IMR-90 (cell line): ENCODE results near the gene TULP4. TPM values are rescaled to one million over a fixed set of nuclear protein-coding genes. Genes with fewer than 3 reads are reported as not detected.

Experiments
- ATAC-seq: fragments of 200-7000 bp; cut with Tn5 transposase; 2 replicates; pipeline ENCODE4 v1.9.1; 2020; ENCODE audit warnings: low read depth, mild to moderate bottlenecking, moderate library complexity
- BruUV-seq: library from RNA; stranded (reverse); fragments of 400-500 nt; replicated peaks from 2 replicates; lab custom pipeline; 2021; lab: Mats Ljungman, UMichigan
- CTCF ChIA-PET: fragments of 300-600 bp; formaldehyde crosslinking; extraction: SDS; loops from one replicate; lab custom pipeline; 2021; ENCODE audit warnings: antibody characterized with exemption; lab: Yijun Ruan, JAX
- POLR2A ChIA-PET: fragments of 300-600 bp; sonication (Branson Sonifier 250); formaldehyde crosslinking; loops from one replicate; lab custom pipeline; 2022; ENCODE audit warnings: antibody characterized with exemption; ENCODE audit not compliant: unreplicated experiment; lab: Charles Lee
- DNase-seq: peaks from one replicate; pipeline ENCODE4 v3.0.0; 2013
- H2AFZ ChIP-seq: replicated peaks from 2 replicates; pipeline ENCODE3; 2013; ENCODE audit warnings: low read length, mild to moderate bottlenecking; ENCODE audit not compliant: poor library complexity
- H2AK5ac ChIP-seq: 2 replicates; pipeline ENCODE4 v1.6.1; 2013; ENCODE audit warnings: low read depth, low read length, inconsistent platforms
- H2AK9ac ChIP-seq: replicated peaks from 2 replicates; pipeline ENCODE3; 2013; ENCODE audit warnings: mild to moderate bottlenecking, low read depth, low read length, moderate library complexity; ENCODE audit not compliant: poor library complexity
- H2BK120ac ChIP-seq: 2 replicates; pipeline ENCODE4 v1.6.1; 2013; ENCODE audit warnings: low read depth, low read length, inconsistent platforms
- H2BK15ac ChIP-seq: 3 replicates; pipeline ENCODE4 v1.6.1; 2013; ENCODE audit warnings: low read depth, low read length, inconsistent platforms
- H2BK20ac ChIP-seq: 2 replicates; pipeline ENCODE4 v1.6.1; 2013; ENCODE audit warnings: low read depth, mild to moderate bottlenecking, inconsistent platforms, low read length, moderate library complexity
- H2BK5ac ChIP-seq: 2 replicates; pipeline ENCODE4 v1.6.1; 2013; ENCODE audit warnings: mild to moderate bottlenecking, low read depth, low read length, inconsistent platforms; ENCODE audit not compliant: poor library complexity, severe bottlenecking
- H3K14ac ChIP-seq: replicated peaks from 2 replicates; pipeline ENCODE4 v1.6.1; 2013; ENCODE audit warnings: low read depth, low read length, inconsistent platforms
- H3K18ac ChIP-seq: 2 replicates; pipeline ENCODE4 v1.6.1; 2013; ENCODE audit warnings: low read depth, low read length, control low read depth
- H3K23ac ChIP-seq: 2 replicates; pipeline ENCODE4 v1.6.1; 2013; ENCODE audit warnings: low read depth, low read length, inconsistent platforms
- H3K27ac ChIP-seq: 2 replicates; pipeline ENCODE4 v1.5.1; 2013; ENCODE audit warnings: mild to moderate bottlenecking, control low read depth, low read length; ENCODE audit not compliant: insufficient read depth
- H3K27me3 ChIP-seq: 2 replicates; pipeline ENCODE4 v1.6.1; 2013; ENCODE audit warnings: low read length; ENCODE audit not compliant: control insufficient read depth, insufficient read depth
- H3K36me3 ChIP-seq: 2 replicates; pipeline ENCODE4 v1.6.1; 2013; ENCODE audit warnings: low read length, mixed read lengths; ENCODE audit not compliant: control insufficient read depth, insufficient read depth
- H3K4ac ChIP-seq: 2 replicates; pipeline ENCODE4 v1.6.1; 2013; ENCODE audit warnings: low read depth, low read length, inconsistent platforms
- H3K4me1 ChIP-seq: 2 replicates; pipeline ENCODE4 v1.6.1; 2013; ENCODE audit warnings: low read length, mixed read lengths; ENCODE audit not compliant: control insufficient read depth, insufficient read depth
- H3K4me2 ChIP-seq: 2 replicates; pipeline ENCODE4 v1.6.1; 2013; ENCODE audit warnings: low read depth, mild to moderate bottlenecking, control low read depth, low read length, moderate library complexity
- H3K4me3 ChIP-seq: 2 replicates; pipeline ENCODE4 v1.5.1; 2013; ENCODE audit warnings: low read depth, mild to moderate bottlenecking, control low read depth, low read length, moderate library complexity; ENCODE audit not compliant: insufficient read depth
- H3K56ac ChIP-seq: 2 replicates; pipeline ENCODE4 v1.6.1; 2013; ENCODE audit warnings: low read length, inconsistent platforms; ENCODE audit not compliant: insufficient read depth; ENCODE audit errors: extremely low read depth
- H3K79me1 ChIP-seq, 2 experiments: 2 replicates each; pipeline ENCODE4 v1.6.1; 2013; ENCODE audit warnings: low read length in 2 of 2, inconsistent platforms in 1 of 2, low read depth in 1 of 2
- H3K9ac ChIP-seq: 2 replicates; pipeline ENCODE4 v1.6.1; 2013; ENCODE audit warnings: low read depth, low read length, control low read depth
- H3K9me1 ChIP-seq: 2 replicates; pipeline ENCODE4 v1.6.1; 2013; ENCODE audit warnings: low read length, inconsistent platforms; ENCODE audit not compliant: insufficient read depth
- H3K9me3 ChIP-seq: 2 replicates; pipeline ENCODE4 v1.6.1; 2013; ENCODE audit warnings: low read length; ENCODE audit not compliant: control insufficient read depth, insufficient read depth
- H4K20me1 ChIP-seq: 2 replicates; pipeline ENCODE4 v1.6.1; 2013; ENCODE audit warnings: low read length, inconsistent platforms; ENCODE audit not compliant: insufficient read depth
- H4K5ac ChIP-seq: 2 replicates; pipeline ENCODE4 v1.6.1; 2013; ENCODE audit warnings: mild to moderate bottlenecking, low read depth, low read length, control low read depth
- H4K8ac ChIP-seq, 2 experiments: 2 replicates each; pipeline ENCODE4 v1.6.1; 2013; ENCODE audit warnings: low read depth in 2 of 2, low read length in 2 of 2, control low read depth in 1 of 2, inconsistent platforms in 1 of 2
- H4K91ac ChIP-seq: 2 replicates; pipeline ENCODE4 v1.6.1; 2013; ENCODE audit warnings: low read depth, low read length, inconsistent platforms; ENCODE audit not compliant: insufficient read depth
- BHLHE40 ChIP-seq: fragments of 150-350 bp; IDR thresholded peaks from 2 replicates; pipeline ENCODE4 v1.6.1; 2016; ENCODE audit warnings: mild to moderate bottlenecking, low read depth, low read length
- CEBPB ChIP-seq: IDR thresholded peaks from 2 replicates; pipeline ENCODE4 v1.6.1; 2012; ENCODE audit warnings: low read depth, low read length, improper control_type of control experiment
- CTCF ChIP-seq: conservative IDR thresholded peaks from 2 replicates; pipeline ENCODE4 v1.5.1; 2012; ENCODE audit warnings: mild to moderate bottlenecking, low read depth, low read length, improper control_type of control experiment
- FOS ChIP-seq: fragments of 150-350 bp; IDR thresholded peaks from 2 replicates; pipeline ENCODE4 v1.6.1; 2016; ENCODE audit warnings: low read depth, low read length
- MAFK ChIP-seq: IDR thresholded peaks from 2 replicates; pipeline ENCODE4 v1.6.1; 2012; ENCODE audit warnings: low read depth, low read length, improper control_type of control experiment
- MAZ ChIP-seq: IDR thresholded peaks from 2 replicates; pipeline ENCODE4 v1.6.1; 2012; ENCODE audit warnings: low read depth, mild to moderate bottlenecking, low read length, improper control_type of control experiment, moderate library complexity, borderline replicate concordance
- MXI1 ChIP-seq: IDR thresholded peaks from 2 replicates; pipeline ENCODE4 v1.6.1; 2012; ENCODE audit warnings: low read depth, mild to moderate bottlenecking, low read length, moderate library complexity, borderline replicate concordance
- NFE2L2 ChIP-seq: fragments of 150-350 bp; IDR thresholded peaks from 2 replicates; pipeline ENCODE4 v1.6.1; 2016; ENCODE audit warnings: low read depth, mild to moderate bottlenecking, low read length
- POLR2A ChIP-seq: IDR thresholded peaks from 2 replicates; pipeline ENCODE4 v1.6.1; 2012; ENCODE audit warnings: mild to moderate bottlenecking, low read depth, low read length
- RCOR1 ChIP-seq: IDR thresholded peaks from 2 replicates; pipeline ENCODE4 v1.6.1; 2012; ENCODE audit warnings: mild to moderate bottlenecking, low read length, improper control_type of control experiment; ENCODE audit not compliant: insufficient replicate concordance
- RFX5 ChIP-seq: IDR thresholded peaks from 2 replicates; pipeline ENCODE4 v1.8.0; 2012; ENCODE audit warnings: low read depth, mild to moderate bottlenecking, low read length, moderate library complexity
- WGBS, 2 experiments: methylation state at CpG; one replicate each; pipeline versions ENCODE4 v1.1.5 to v1.1.7; 2013; ENCODE audit warnings: missing lambda C conversion rate in 2 of 2; ENCODE audit not compliant: insufficient read length in 1 of 2; ENCODE audit errors: extremely low coverage in 2 of 2; 5-methylcytosine and 5-hydroxymethylcytosine counted together
- dilution Hi-C: fragments of 300-500 bp; cut with HindIII; formaldehyde crosslinking; loops from one replicate; pipeline ENCODE4 v1.14.3; 2018; ENCODE audit warnings: low sequenced_read_pairs; ENCODE audit not compliant: unreplicated experiment
- in situ Hi-C: fragments of 300-500 bp; cut with MboI; formaldehyde crosslinking; loops from 3 replicates; pipeline ENCODE4 v1.14.3; 2019; ENCODE audit warnings: low sequenced_read_pairs, inconsistent platforms, mixed read lengths
- intact Hi-C: fragments of 100-400 bp; cut with micrococcal nuclease; formaldehyde crosslinking; loops from 2 replicates; pipeline ENCODE4 v1.10.0; 2022
- polyA plus RNA-seq, 3 experiments: library from polyadenylated mRNA; depleted of rRNA; stranded (reverse); fragments of >200 nt; gene quantifications; 2 replicates each; pipeline ENCODE4 v1.2.3, GENCODE V29; 2012; ENCODE audit warnings: low replicate concordance in 1 of 3
- total RNA-seq: library from RNA; depleted of rRNA; stranded (reverse); fragments of >200 nt; gene quantifications from 2 replicates; pipeline ENCODE4 v1.2.3, GENCODE V29; 2012
- TF ChIP-seq, protein P1 (sequence below): fragments of 150-350 bp; IDR thresholded peaks from 2 replicates; pipeline ENCODE4 v1.6.1; 2016; ENCODE audit warnings: low read depth, mild to moderate bottlenecking, low read length, moderate library complexity, borderline replicate concordance

TULP4 gene
- total and polyA plus RNA-seq, 2 of the 4 experiments (the other 2 are of a cell fraction) = 8.1 to 30.6 TPM

GRCh38 chr6:158517038-158517437, 204.8 kb downstream of the TULP4 start:
- Histone ChIP-seq H3K4me3 (no peak overlapping the region), H3K56ac (no peak overlapping the region), H4K5ac (no peak overlapping the region), H4K20me1 (no peaks in the 10 kb centered on the region), H2BK120ac (no peak overlapping the region), H3K18ac (no peak overlapping the region), H3K9ac (no peak overlapping the region), H2AK5ac (no peak overlapping the region), H3K14ac (no peak overlapping the region), H2BK5ac (no peak overlapping the region), H3K79me1 (no peaks in the 10 kb centered on the region), H3K9me3 (no peaks in the 10 kb centered on the region), H3K4me2 (no peak overlapping the region), H3K4me1 (no peaks in the 10 kb centered on the region), H2AFZ (no peak overlapping the region), H3K27ac (no peak overlapping the region), H3K23ac (no peak overlapping the region), H2BK15ac (no peak overlapping the region), H3K36me3 (0 out of 2 replicates have a peak, but pooled peaks cover 1% of the 10 kb centered on the region), H3K4ac (no peak overlapping the region), H2AK9ac (no peak overlapping the region), H4K8ac (no peak overlapping the region), H2BK20ac (no peak overlapping the region), H3K27me3 (no peaks in the 10 kb centered on the region), H3K9me1 (no peaks in the 10 kb centered on the region), H4K91ac (no peak overlapping the region)
- TF ChIP-seq RFX5 (no peak), CEBPB (no peak), NFE2L2 (no peak), POLR2A (no peak), FOS (no peak), RCOR1 (no peak), BHLHE40 (no peak), MAZ (no peak), MXI1 (no peak), CTCF (no peak), MAFK (no peak)
- TF ChIP-seq, protein P1, sequence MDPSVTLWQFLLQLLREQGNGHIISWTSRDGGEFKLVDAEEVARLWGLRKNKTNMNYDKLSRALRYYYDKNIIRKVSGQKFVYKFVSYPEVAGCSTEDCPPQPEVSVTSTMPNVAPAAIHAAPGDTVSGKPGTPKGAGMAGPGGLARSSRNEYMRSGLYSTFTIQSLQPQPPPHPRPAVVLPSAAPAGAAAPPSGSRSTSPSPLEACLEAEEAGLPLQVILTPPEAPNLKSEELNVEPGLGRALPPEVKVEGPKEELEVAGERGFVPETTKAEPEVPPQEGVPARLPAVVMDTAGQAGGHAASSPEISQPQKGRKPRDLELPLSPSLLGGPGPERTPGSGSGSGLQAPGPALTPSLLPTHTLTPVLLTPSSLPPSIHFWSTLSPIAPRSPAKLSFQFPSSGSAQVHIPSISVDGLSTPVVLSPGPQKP = no peak
- intact Hi-C loops (no loop called here), in situ Hi-C loops (loop anchor here (10.0 kb wide), 1 partner anchor 292 kb away; no protein-coding TSS in a partner anchor), dilution Hi-C loops (no loop called here)
- ChIA-PET CTCF (interaction anchor here (0.7 kb wide), 1 partner anchor 18 kb away, joined by 4 read pairs; no protein-coding TSS in a partner anchor), POLR2A (no interaction called here)
- DNase-seq (no peak), ATAC-seq (no peak)
- no TSS peak for BruUV-seq
- 88% methylated on average over 6 of the region's 8 CpGs; no CpG with 5 or more reads in 1 of the 2 experiments for WGBS, 2 experiments
